Measurements from ENCODE around the gene SRPRB. TPM values are rescaled to one million over a fixed set of nuclear protein-coding genes. Genes with fewer than 3 reads are reported as not detected.

The SRPRB gene
- polyA plus RNA-seq, 2 of the 4 experiments (the other 2 are of a cell fraction): 41.9 to 64.6 TPM

DNA sequence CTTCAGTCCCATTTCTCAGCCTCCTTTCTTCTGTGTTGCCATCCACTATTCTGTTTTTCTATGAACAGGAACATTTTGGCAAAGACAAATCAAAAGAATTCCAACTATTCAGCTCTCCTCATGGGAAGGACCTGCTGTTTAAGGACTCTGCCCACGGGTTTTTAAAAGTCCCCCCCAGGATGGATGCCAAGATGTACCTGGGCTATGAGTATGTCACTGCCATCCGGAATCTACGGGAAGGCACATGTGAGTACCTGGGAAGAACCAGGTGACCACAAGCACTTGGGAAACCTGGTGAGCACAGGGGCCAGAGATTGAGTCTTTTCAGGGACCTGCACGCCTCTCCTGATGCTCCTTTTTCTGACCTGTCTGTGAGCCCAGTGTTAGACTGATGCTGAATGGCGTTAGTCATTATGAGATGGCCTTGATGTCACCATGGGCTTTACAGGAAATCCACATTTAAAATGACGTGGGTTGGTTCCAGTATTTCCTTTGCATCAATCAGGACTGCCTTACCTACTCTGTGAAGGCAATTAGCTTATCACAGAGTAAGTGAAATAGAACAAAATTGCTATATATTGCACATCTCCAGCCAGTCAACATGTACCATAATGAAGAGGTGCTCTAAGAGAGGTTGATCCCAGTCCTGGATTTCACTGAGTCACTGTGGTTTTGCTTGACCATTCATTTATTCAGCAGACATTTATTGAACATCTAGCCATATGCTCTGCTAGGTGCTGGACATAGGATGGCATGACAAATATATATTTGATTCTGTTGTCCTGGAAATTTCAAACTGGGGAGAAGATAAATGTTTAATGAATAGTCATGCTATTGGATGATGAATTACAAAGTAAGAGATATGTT lies 47.7 kb upstream of the SRPRB start:
- no peaks in the 10 kb centered on the region for H3K9me3 ChIP-seq
- ChIA-PET POLR2A (no interaction called here), CTCF (no interaction called here)
- no peak overlapping the region for H3K27ac ChIP-seq
- TF ChIP-seq, protein P1, sequence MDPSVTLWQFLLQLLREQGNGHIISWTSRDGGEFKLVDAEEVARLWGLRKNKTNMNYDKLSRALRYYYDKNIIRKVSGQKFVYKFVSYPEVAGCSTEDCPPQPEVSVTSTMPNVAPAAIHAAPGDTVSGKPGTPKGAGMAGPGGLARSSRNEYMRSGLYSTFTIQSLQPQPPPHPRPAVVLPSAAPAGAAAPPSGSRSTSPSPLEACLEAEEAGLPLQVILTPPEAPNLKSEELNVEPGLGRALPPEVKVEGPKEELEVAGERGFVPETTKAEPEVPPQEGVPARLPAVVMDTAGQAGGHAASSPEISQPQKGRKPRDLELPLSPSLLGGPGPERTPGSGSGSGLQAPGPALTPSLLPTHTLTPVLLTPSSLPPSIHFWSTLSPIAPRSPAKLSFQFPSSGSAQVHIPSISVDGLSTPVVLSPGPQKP (IDR thresholded peaks at IDR 0.05; ENCODE audit: low read depth, low read length): no peak
- TF ChIP-seq CBX2 (IDR thresholded peaks at IDR 0.05; ENCODE audit: borderline replicate concordance, low read depth): no peak
- no peak for TF ChIP-seq CBX8 (IDR thresholded peaks at IDR 0.05)
- no peak overlapping the region for H3K4me2 ChIP-seq
- H3K4me3 ChIP-seq: no peak overlapping the region
- DNase-seq (ENCODE audit: low read depth in 1 of 2, low spot score in 1 of 2) (no peak), FAIRE-seq (no peak), ATAC-seq (no peak)
- 54% methylated on average over 6 of the region's 6 CpGs for WGBS (ENCODE audit: missing lambda C conversion rate)
- H3K4me1 ChIP-seq: no peaks in the 10 kb centered on the region

DNA sequence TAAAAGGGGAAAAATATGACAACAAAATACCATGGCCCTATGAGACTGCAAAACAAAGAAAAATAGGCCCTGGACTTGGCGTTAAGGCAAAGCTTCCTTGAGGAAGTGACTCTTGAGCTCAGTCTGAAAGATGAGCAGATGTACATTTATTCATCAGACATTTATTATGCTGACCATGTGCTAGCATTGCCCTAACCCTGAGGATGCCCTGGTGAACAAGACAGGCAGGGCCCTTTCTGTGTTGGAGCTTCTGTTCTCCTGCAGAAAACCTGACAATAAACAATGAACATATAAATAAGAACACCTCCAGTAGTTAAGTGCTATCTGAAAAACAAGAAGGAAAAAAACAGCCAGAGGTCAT lies 47.1 kb upstream of the SRPRB start:
- 52% methylated on average over 1 of the region's 1 CpG for WGBS (ENCODE audit: missing lambda C conversion rate)
- ATAC-seq (no peak), DNase-seq (ENCODE audit: low read depth in 1 of 2, low spot score in 1 of 2) (no peak), FAIRE-seq (no peak)
- ChIA-PET POLR2A (no interaction called here), CTCF (no interaction called here)
- TF ChIP-seq ZFP36 (IDR thresholded peaks at IDR 0.05; ENCODE audit: borderline replicate concordance, partially characterized antibody) (no peak), JUN (IDR thresholded peaks at IDR 0.05) (no peak), CHD4 (IDR thresholded peaks at IDR 0.05; ENCODE audit: borderline replicate concordance) (no peak), HDAC2 (IDR thresholded peaks at IDR 0.05) (no peak), BHLHE40 (IDR thresholded peaks at IDR 0.05; ENCODE audit: low read depth, low read length) (no peak), SMC3 (IDR thresholded peaks at IDR 0.05) (no peak), NR3C1 (IDR thresholded peaks at IDR 0.05) (no peak), GATA3 (IDR thresholded peaks at IDR 0.05; ENCODE audit: borderline replicate concordance) (no peak), NFE2L2 (conservative IDR thresholded peaks at IDR 0.05; ENCODE audit: low read length) (no peak), KDM5A (IDR thresholded peaks at IDR 0.05) (no peak), HEYL (CRISPR knock-in tag; IDR thresholded peaks at IDR 0.05) (no peak), RCOR1 (IDR thresholded peaks at IDR 0.05; ENCODE audit: low read depth, low read length) (no peak), EP300 (IDR thresholded peaks at IDR 0.05) (no peak)
- TF ChIP-seq, protein P2, sequence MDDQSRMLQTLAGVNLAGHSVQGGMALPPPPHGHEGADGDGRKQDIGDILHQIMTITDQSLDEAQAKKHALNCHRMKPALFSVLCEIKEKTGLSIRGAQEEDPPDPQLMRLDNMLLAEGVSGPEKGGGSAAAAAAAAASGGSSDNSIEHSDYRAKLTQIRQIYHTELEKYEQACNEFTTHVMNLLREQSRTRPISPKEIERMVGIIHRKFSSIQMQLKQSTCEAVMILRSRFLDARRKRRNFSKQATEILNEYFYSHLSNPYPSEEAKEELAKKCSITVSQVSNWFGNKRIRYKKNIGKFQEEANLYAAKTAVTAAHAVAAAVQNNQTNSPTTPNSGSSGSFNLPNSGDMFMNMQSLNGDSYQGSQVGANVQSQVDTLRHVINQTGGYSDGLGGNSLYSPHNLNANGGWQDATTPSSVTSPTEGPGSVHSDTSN (IDR thresholded peaks at IDR 0.05): no peak
- TF ChIP-seq, protein P3, sequence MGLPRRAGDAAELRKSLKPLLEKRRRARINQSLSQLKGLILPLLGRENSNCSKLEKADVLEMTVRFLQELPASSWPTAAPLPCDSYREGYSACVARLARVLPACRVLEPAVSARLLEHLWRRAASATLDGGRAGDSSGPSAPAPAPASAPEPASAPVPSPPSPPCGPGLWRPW (IDR thresholded peaks at IDR 0.05): no peak
- TF ChIP-seq, protein P4, sequence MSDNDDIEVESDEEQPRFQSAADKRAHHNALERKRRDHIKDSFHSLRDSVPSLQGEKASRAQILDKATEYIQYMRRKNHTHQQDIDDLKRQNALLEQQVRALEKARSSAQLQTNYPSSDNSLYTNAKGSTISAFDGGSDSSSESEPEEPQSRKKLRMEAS (IDR thresholded peaks at IDR 0.05): no peak
- no peak overlapping the region for H3K4me2 ChIP-seq
- no peak overlapping the region for H3K27ac ChIP-seq
- no peaks in the 10 kb centered on the region for H3K4me1 ChIP-seq
- H3K9me3 ChIP-seq: no peaks in the 10 kb centered on the region
- H3K4me3 ChIP-seq: no peak overlapping the region

DNA sequence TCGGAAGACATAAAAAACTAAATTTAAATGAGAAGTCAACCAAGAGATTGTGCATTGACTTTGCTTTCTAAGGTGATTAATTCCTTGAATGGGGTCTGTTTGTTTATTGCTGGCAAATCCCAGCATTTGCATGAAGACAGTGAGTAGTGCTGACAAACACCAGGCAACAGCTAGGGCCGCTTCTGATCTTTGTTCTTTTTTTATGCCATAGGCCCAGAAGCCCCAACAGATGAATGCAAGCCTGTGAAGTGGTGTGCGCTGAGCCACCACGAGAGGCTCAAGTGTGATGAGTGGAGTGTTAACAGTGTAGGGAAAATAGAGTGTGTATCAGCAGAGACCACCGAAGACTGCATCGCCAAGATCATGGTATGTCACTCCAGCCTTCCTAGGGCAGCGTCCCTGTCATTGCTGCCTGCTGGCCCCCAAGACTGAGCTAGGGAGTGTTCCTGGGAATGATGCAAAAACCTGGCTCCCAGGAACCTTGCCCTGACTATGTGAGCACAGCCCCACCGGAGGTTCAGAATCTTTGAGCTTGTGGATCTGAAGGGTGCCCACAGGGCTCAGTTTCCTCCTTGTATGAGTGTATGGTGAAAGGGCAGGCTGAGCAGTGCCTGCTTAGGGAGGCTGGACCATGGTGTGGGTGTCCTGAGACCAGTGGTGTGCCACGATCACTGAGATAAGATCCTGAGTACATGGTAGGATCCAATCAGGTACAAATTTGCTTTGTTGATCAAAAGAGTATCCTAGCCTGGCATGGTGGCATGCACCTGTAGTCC lies 46.5 kb upstream of the SRPRB start:
- ChIA-PET POLR2A (no interaction called here), CTCF (no interaction called here)
- Histone ChIP-seq H3K4me1 (no peaks in the 10 kb centered on the region), H3K4me2 (no peak overlapping the region), H3K27ac (no peak overlapping the region), H3K4me3 (no peak overlapping the region), H3K9me3 (no peaks in the 10 kb centered on the region)
- DNase-seq (ENCODE audit: low read depth in 1 of 2, low spot score in 1 of 2) (no peak), ATAC-seq (no peak), FAIRE-seq (no peak)
- 76% methylated on average over 9 of the region's 9 CpGs for WGBS (ENCODE audit: missing lambda C conversion rate)
- TF ChIP-seq NR3C1 (IDR thresholded peaks at IDR 0.05) (no peak), KDM1A (IDR thresholded peaks at IDR 0.05; ENCODE audit: low read depth) (no peak), NPAS2 (CRISPR knock-in tag; IDR thresholded peaks at IDR 0.05; ENCODE audit: borderline replicate concordance) (no peak), PHF8 (IDR thresholded peaks at IDR 0.05; ENCODE audit: borderline replicate concordance, low read depth) (no peak), RARB (CRISPR knock-in tag; IDR thresholded peaks at IDR 0.05) (no peak), KDM5A (IDR thresholded peaks at IDR 0.05) (no peak), CHD4 (IDR thresholded peaks at IDR 0.05; ENCODE audit: borderline replicate concordance) (no peak), EP300 (IDR thresholded peaks at IDR 0.05) (no peak), BHLHE40 (IDR thresholded peaks at IDR 0.05; ENCODE audit: low read depth, low read length) (no peak), POLR2AphosphoS2 (conservative IDR thresholded peaks at IDR 0.05; ENCODE audit: low read length) (no peak)
- TF ChIP-seq, protein P5, sequence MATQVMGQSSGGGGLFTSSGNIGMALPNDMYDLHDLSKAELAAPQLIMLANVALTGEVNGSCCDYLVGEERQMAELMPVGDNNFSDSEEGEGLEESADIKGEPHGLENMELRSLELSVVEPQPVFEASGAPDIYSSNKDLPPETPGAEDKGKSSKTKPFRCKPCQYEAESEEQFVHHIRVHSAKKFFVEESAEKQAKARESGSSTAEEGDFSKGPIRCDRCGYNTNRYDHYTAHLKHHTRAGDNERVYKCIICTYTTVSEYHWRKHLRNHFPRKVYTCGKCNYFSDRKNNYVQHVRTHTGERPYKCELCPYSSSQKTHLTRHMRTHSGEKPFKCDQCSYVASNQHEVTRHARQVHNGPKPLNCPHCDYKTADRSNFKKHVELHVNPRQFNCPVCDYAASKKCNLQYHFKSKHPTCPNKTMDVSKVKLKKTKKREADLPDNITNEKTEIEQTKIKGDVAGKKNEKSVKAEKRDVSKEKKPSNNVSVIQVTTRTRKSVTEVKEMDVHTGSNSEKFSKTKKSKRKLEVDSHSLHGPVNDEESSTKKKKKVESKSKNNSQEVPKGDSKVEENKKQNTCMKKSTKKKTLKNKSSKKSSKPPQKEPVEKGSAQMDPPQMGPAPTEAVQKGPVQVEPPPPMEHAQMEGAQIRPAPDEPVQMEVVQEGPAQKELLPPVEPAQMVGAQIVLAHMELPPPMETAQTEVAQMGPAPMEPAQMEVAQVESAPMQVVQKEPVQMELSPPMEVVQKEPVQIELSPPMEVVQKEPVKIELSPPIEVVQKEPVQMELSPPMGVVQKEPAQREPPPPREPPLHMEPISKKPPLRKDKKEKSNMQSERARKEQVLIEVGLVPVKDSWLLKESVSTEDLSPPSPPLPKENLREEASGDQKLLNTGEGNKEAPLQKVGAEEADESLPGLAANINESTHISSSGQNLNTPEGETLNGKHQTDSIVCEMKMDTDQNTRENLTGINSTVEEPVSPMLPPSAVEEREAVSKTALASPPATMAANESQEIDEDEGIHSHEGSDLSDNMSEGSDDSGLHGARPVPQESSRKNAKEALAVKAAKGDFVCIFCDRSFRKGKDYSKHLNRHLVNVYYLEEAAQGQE (IDR thresholded peaks at IDR 0.05): no peak
- TF ChIP-seq, protein P6, sequence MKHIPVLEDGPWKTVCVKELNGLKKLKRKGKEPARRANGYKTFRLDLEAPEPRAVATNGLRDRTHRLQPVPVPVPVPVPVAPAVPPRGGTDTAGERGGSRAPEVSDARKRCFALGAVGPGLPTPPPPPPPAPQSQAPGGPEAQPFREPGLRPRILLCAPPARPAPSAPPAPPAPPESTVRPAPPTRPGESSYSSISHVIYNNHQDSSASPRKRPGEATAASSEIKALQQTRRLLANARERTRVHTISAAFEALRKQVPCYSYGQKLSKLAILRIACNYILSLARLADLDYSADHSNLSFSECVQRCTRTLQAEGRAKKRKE (CRISPR knock-in tag; IDR thresholded peaks at IDR 0.05; ENCODE audit: low read depth): no peak

Measured in A549 (cell line).